ENCODE data around the gene PITRM1. TPM values are rescaled to one million over a fixed set of nuclear protein-coding genes. Genes with fewer than 3 reads are reported as not detected.

PITRM1 gene
- total RNA-seq, 1 donor from 2014 or later, result 60.3 TPM

GRCh38 chr10:3100856-3101640, 71.5 kb downstream of the PITRM1 start:
- no peak for DNase-seq (ENCODE audit: low spot score)
- Mint-ChIP-seq H3K9me3 (ENCODE audit: unreplicated experiment) (no peaks in the 10 kb centered on the region), H3K4me1 (ENCODE audit: unreplicated experiment) (peaks cover 5% of the 10 kb centered on the region), H3K36me3 (ENCODE audit: low read depth, unreplicated experiment) (peaks cover 28% of the 10 kb centered on the region), H3K27ac (ENCODE audit: unreplicated experiment) (no peak overlapping the region), H3K27me3 (ENCODE audit: unreplicated experiment) (peaks cover 3% of the 10 kb centered on the region), H3K4me3 (ENCODE audit: unreplicated experiment) (no peak overlapping the region)
- TF ChIP-seq, protein P1, sequence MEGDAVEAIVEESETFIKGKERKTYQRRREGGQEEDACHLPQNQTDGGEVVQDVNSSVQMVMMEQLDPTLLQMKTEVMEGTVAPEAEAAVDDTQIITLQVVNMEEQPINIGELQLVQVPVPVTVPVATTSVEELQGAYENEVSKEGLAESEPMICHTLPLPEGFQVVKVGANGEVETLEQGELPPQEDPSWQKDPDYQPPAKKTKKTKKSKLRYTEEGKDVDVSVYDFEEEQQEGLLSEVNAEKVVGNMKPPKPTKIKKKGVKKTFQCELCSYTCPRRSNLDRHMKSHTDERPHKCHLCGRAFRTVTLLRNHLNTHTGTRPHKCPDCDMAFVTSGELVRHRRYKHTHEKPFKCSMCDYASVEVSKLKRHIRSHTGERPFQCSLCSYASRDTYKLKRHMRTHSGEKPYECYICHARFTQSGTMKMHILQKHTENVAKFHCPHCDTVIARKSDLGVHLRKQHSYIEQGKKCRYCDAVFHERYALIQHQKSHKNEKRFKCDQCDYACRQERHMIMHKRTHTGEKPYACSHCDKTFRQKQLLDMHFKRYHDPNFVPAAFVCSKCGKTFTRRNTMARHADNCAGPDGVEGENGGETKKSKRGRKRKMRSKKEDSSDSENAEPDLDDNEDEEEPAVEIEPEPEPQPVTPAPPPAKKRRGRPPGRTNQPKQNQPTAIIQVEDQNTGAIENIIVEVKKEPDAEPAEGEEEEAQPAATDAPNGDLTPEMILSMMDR (IDR thresholded peaks at IDR 0.05; ENCODE audit: unreplicated experiment), result no peak

GRCh38 chr10:3100093-3100792, 72.3 kb downstream of the PITRM1 start:
- Mint-ChIP-seq H3K4me3 (ENCODE audit: unreplicated experiment) (peak overlapping the region; percentile 31), H3K27ac (ENCODE audit: unreplicated experiment) (no peak overlapping the region), H3K9me3 (ENCODE audit: unreplicated experiment) (no peaks in the 10 kb centered on the region), H3K4me1 (ENCODE audit: unreplicated experiment) (peaks cover 9% of the 10 kb centered on the region), H3K27me3 (ENCODE audit: unreplicated experiment) (peaks cover 2% of the 10 kb centered on the region), H3K36me3 (ENCODE audit: low read depth, unreplicated experiment) (peaks cover 24% of the 10 kb centered on the region)
- DNase-seq (ENCODE audit: low spot score), result no peak
- TF ChIP-seq, protein P1 (IDR thresholded peaks at IDR 0.05; ENCODE audit: unreplicated experiment), result no peak

DNA sequence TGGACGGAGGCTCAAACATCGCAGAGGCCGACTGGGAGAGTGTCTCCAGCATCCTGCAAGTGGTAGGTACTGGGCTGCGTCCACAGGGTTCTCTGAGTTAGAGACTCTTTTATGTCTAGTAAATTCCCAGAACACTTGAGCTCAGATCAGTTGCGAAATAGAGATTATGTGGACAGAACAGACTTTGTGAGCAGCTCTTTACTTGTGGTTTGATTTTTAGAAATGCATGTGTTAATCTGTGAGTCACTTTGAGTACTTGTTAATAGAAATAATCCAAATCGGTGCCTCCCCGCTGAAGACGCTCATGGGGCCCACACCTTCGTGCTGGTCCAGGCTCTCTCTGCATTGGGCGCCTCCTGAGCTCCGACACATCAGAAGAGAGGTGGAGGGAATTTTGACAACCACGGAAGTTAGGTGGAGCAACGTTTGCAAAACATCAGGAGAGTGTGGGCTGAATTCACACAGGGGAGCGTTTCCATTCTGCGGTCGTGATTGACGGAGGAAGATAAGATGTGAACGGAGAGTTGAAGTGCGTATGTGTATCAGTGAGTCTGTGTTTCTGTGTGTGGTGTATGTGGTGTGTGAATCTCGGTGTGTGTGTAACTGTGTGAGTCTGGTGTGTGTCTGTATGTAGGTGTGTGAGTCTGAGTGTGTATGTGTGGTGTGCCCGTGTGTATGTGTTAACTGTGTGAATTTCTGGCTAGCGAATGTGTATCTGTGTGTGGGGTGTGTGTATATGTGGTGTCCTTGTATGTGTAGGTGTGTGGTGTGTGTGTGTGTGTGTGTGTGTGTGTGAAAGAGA, 73.1 kb downstream of the PITRM1 start:
- H3K27me3 Mint-ChIP-seq (ENCODE audit: unreplicated experiment), result peaks cover 2% of the 10 kb centered on the region

GRCh38 chr10:3098689-3099088, 73.9 kb downstream of the PITRM1 start:
- H3K9me3 Mint-ChIP-seq (ENCODE audit: unreplicated experiment), result no peaks in the 10 kb centered on the region
- no peak overlapping the region for H3K27ac Mint-ChIP-seq (ENCODE audit: unreplicated experiment)
- peaks cover 22% of the 10 kb centered on the region for H3K36me3 Mint-ChIP-seq (ENCODE audit: low read depth, unreplicated experiment)
- H3K4me3 Mint-ChIP-seq (ENCODE audit: unreplicated experiment), result no peak overlapping the region
- peaks cover 22% of the 10 kb centered on the region for H3K4me1 Mint-ChIP-seq (ENCODE audit: unreplicated experiment)
- no peak for DNase-seq (ENCODE audit: low spot score)
- peaks cover 3% of the 10 kb centered on the region for H3K27me3 Mint-ChIP-seq (ENCODE audit: unreplicated experiment)
- TF ChIP-seq, protein P1 (IDR thresholded peaks at IDR 0.05; ENCODE audit: unreplicated experiment), result no peak

More for the DNA sequence above, 73.1 kb downstream of the PITRM1 start:
- Mint-ChIP-seq H3K4me1 (ENCODE audit: unreplicated experiment) (peaks cover 15% of the 10 kb centered on the region), H3K4me3 (ENCODE audit: unreplicated experiment) (no peak overlapping the region), H3K9me3 (ENCODE audit: unreplicated experiment) (no peaks in the 10 kb centered on the region), H3K27ac (ENCODE audit: unreplicated experiment) (no peak overlapping the region), H3K36me3 (ENCODE audit: low read depth, unreplicated experiment) (peaks cover 23% of the 10 kb centered on the region)
- no peak for DNase-seq (ENCODE audit: low spot score)
- TF ChIP-seq, protein P1 (IDR thresholded peaks at IDR 0.05; ENCODE audit: unreplicated experiment), result no peak
